G401 (cell line): ENCODE measurements around the gene IMPACT. TPM values are rescaled to one million over a fixed set of nuclear protein-coding genes. Genes with fewer than 3 reads are reported as not detected.

Source experiments
- DNase-seq: peaks from one replicate; pipeline ENCODE4 v3.0.0-alpha.2; 2015; ENCODE audit warnings: low spot score
- in situ Hi-C: cut with HindIII; loops from 2 replicates; pipeline ENCODE4 v1.10.0; 2016; ENCODE audit warnings: low sequenced_read_pairs, mixed read lengths
- total RNA-seq: library from RNA; depleted of rRNA; stranded (reverse); fragments of >200 nt; shearing (Covaris generic); gene quantifications from 2 replicates; pipeline ENCODE4 v1.2.3, GENCODE V29; 2014

Gene IMPACT
- total RNA-seq, 1 experiment from 2014 or later: 47.6 TPM

GRCh38 chr18:24470022-24470618, 43.6 kb downstream of the IMPACT start:
- DNase-seq: no peak
- in situ Hi-C loops: no loop called here

- in situ Hi-C loops: no loop called here
- no peak for DNase-seq
These were observed 44.3 kb downstream of the IMPACT start for GRCh38 chr18:24470805-24471204.

- in situ Hi-C loops: no loop called here
These were observed 46.1 kb downstream of the IMPACT start for GRCh38 chr18:24472591-24472990.

GRCh38 chr18:24474406-24474805, 47.9 kb downstream of the IMPACT start:
- no peak for DNase-seq
- in situ Hi-C loops: no loop called here

More at GRCh38 chr18:24472591-24472990, 46.1 kb downstream of the IMPACT start:
- no peak for DNase-seq

- no peak for DNase-seq
- in situ Hi-C loops: no loop called here
These were observed 49.6 kb downstream of the IMPACT start for GRCh38 chr18:24475926-24476589.

- in situ Hi-C loops: no loop called here
- no peak for DNase-seq
These were observed 52.9 kb downstream of the IMPACT start for GRCh38 chr18:24479371-24479770.

- DNase-seq: no peak
- in situ Hi-C loops: no loop called here
These were observed 56.4 kb downstream of the IMPACT start for GRCh38 chr18:24482821-24483220.

- in situ Hi-C loops: no loop called here
- no peak for DNase-seq
These were observed 59.2 kb downstream of the IMPACT start for GRCh38 chr18:24485681-24486080.

GRCh38 chr18:24486684-24487083, 60.2 kb downstream of the IMPACT start:
- in situ Hi-C loops: no loop called here
- no peak for DNase-seq

GRCh38 chr18:24488824-24489493, 62.5 kb downstream of the IMPACT start:
- DNase-seq: peak; percentile 54
- in situ Hi-C loops: no loop called here

GRCh38 chr18:24490539-24490938, 64.1 kb downstream of the IMPACT start:
- DNase-seq: no peak
- in situ Hi-C loops: no loop called here

GRCh38 chr18:24491927-24492834, 65.7 kb downstream of the IMPACT start:
- in situ Hi-C loops: no loop called here
- DNase-seq: no peak

GRCh38 chr18:24494586-24494985, 68.1 kb downstream of the IMPACT start:
- in situ Hi-C loops: no loop called here
- DNase-seq: no peak

- peak; percentile 86 for DNase-seq
- in situ Hi-C loops: no loop called here
These were observed 70.7 kb downstream of the IMPACT start for GRCh38 chr18:24497031-24497754.

GRCh38 chr18:24499814-24500213, 73.3 kb downstream of the IMPACT start:
- in situ Hi-C loops: no loop called here
- peak; percentile 32 for DNase-seq

GRCh38 chr18:24500217-24500616, 73.7 kb downstream of the IMPACT start:
- DNase-seq: peak; percentile 43
- in situ Hi-C loops: no loop called here

GRCh38 chr18:24500766-24501165, 74.3 kb downstream of the IMPACT start:
- no peak for DNase-seq
- in situ Hi-C loops: no loop called here

- in situ Hi-C loops: no loop called here
- peak; percentile 49 for DNase-seq
These were observed 76.4 kb downstream of the IMPACT start for GRCh38 chr18:24502667-24503523.
